Measurements from ENCODE around the gene RAPGEF1.

DNA sequence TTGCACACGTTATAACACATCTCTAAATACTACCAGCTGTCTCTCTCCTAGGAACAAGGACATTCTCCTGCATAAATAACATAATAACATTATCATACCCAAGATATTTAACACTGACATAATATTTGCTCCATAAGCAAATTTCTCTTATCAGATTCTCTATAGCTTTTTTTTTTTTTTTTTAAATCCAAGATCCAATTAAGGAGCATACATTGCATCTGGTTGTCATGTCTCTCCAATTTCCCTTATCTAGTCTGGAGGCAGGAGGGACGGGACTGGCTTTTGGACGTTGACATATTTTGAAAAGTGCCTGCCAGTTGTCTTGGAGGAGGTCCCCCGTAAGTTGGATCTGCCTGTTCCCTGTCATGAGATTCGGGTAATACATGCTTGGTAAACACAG lies 76.6 kb downstream of the RAPGEF1 start:
- TF ChIP-seq, protein P1, sequence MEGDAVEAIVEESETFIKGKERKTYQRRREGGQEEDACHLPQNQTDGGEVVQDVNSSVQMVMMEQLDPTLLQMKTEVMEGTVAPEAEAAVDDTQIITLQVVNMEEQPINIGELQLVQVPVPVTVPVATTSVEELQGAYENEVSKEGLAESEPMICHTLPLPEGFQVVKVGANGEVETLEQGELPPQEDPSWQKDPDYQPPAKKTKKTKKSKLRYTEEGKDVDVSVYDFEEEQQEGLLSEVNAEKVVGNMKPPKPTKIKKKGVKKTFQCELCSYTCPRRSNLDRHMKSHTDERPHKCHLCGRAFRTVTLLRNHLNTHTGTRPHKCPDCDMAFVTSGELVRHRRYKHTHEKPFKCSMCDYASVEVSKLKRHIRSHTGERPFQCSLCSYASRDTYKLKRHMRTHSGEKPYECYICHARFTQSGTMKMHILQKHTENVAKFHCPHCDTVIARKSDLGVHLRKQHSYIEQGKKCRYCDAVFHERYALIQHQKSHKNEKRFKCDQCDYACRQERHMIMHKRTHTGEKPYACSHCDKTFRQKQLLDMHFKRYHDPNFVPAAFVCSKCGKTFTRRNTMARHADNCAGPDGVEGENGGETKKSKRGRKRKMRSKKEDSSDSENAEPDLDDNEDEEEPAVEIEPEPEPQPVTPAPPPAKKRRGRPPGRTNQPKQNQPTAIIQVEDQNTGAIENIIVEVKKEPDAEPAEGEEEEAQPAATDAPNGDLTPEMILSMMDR (IDR thresholded peaks at IDR 0.05) = no peak
- no peak for TF ChIP-seq POLR2A (IDR thresholded peaks at IDR 0.05)

Data from testis (tissue), 2 donors.